SK-N-SH treated with all-trans-retinoic acid at 6 μM for 48 hours (cell line): Measurements from ENCODE around the gene DBNDD1.

Experiments
- ATAC-seq: fragments of 200-7000 bp; cut with Tn5 transposase; 3 replicates; pipeline ENCODE4 v1.9.1; 2020; ENCODE audit warnings: mild to moderate bottlenecking, moderate library complexity
- ARNTL ChIP-seq: fragments of 450-650 bp; formaldehyde crosslinking; IDR thresholded peaks from 2 replicates; pipeline ENCODE4 v1.5.0; 2020; ENCODE audit warnings: low read depth, mild to moderate bottlenecking, moderate library complexity, borderline replicate concordance
- CREB5 ChIP-seq: fragments of 250-450 bp; sonication (Bioruptor Pico); IDR thresholded peaks from 2 replicates; pipeline ENCODE4 v1.5.1; 2020; ENCODE audit warnings: low read depth, mild to moderate bottlenecking, moderate library complexity
- CSDC2 ChIP-seq: fragments of 250-450 bp; sonication (Bioruptor Pico); IDR thresholded peaks from 2 replicates; pipeline ENCODE4 v1.5.0; 2020; ENCODE audit warnings: mild to moderate bottlenecking, moderate library complexity
- ESRRG ChIP-seq: fragments of 250-450 bp; sonication (Bioruptor Pico); IDR thresholded peaks from 2 replicates; pipeline ENCODE4 v1.6.1; 2021; ENCODE audit warnings: mild to moderate bottlenecking
- GLIS3 ChIP-seq: fragments of 250-450 bp; sonication (Bioruptor Pico); IDR thresholded peaks from 2 replicates; pipeline ENCODE4 v1.5.0; 2020; ENCODE audit warnings: mild to moderate bottlenecking, moderate library complexity
- ISL1 ChIP-seq: fragments of 250-450 bp; sonication (Bioruptor Pico); IDR thresholded peaks from 2 replicates; pipeline ENCODE4 v2.1.2; 2022; ENCODE audit warnings: mild to moderate bottlenecking, moderate library complexity
- OSR1 ChIP-seq: fragments of 250-450 bp; sonication (Bioruptor Pico); IDR thresholded peaks from 2 replicates; pipeline ENCODE4 v1.8.0; 2022; ENCODE audit warnings: moderate library complexity, mild to moderate bottlenecking, inconsistent platforms
- PATZ1 ChIP-seq: fragments of 250-450 bp; sonication (Bioruptor Pico); IDR thresholded peaks from 2 replicates; pipeline ENCODE4 v1.8.0; 2020; ENCODE audit warnings: mild to moderate bottlenecking, moderate library complexity, borderline replicate concordance
- RARB ChIP-seq: fragments of 250-450 bp; sonication (Bioruptor Pico); IDR thresholded peaks from 2 replicates; pipeline ENCODE4 v1.8.0; 2021; ENCODE audit warnings: mild to moderate bottlenecking, moderate library complexity
- TCF4 ChIP-seq: fragments of 250-450 bp; sonication (Bioruptor Pico); IDR thresholded peaks from 2 replicates; pipeline ENCODE4 v1.8.0; 2021; ENCODE audit warnings: mild to moderate bottlenecking, moderate library complexity, borderline replicate concordance
- TOX ChIP-seq: fragments of 250-450 bp; sonication (Bioruptor Pico); IDR thresholded peaks from 2 replicates; pipeline ENCODE4 v1.8.0; 2021; ENCODE audit warnings: mild to moderate bottlenecking, moderate library complexity, borderline replicate concordance
- TSHZ2 ChIP-seq: fragments of 250-450 bp; sonication (Bioruptor Pico); IDR thresholded peaks from 2 replicates; pipeline ENCODE4 v1.5.0; 2020; ENCODE audit warnings: mild to moderate bottlenecking, moderate library complexity
- ZFP30 ChIP-seq: fragments of 450-650 bp; formaldehyde crosslinking; IDR thresholded peaks from 2 replicates; pipeline ENCODE4 v1.5.0; 2022; ENCODE audit warnings: mild to moderate bottlenecking, moderate library complexity
- ZNF565 ChIP-seq: fragments of 450-650 bp; formaldehyde crosslinking; conservative IDR thresholded peaks from 2 replicates; pipeline ENCODE4 v1.5.0; 2020; ENCODE audit warnings: low read depth, mild to moderate bottlenecking, moderate library complexity
- ZNF70 ChIP-seq: fragments of 450-650 bp; formaldehyde crosslinking; IDR thresholded peaks from 2 replicates; pipeline ENCODE4 v1.5.0; 2020; ENCODE audit warnings: mild to moderate bottlenecking, moderate library complexity
- ZNF8 ChIP-seq: fragments of 450-650 bp; formaldehyde crosslinking; IDR thresholded peaks from 2 replicates; pipeline ENCODE4 v1.5.0; 2020; ENCODE audit warnings: mild to moderate bottlenecking, moderate library complexity
- TF ChIP-seq, protein P1 (sequence below): fragments of 250-450 bp; sonication (Bioruptor Pico); IDR thresholded peaks from 2 replicates; pipeline ENCODE4 v1.5.1; 2021; ENCODE audit warnings: mild to moderate bottlenecking, moderate library complexity
- TF ChIP-seq, protein P2 (sequence below): fragments of 250-450 bp; sonication (Bioruptor Pico); IDR thresholded peaks from 2 replicates; pipeline ENCODE4 v1.8.0; 2021; ENCODE audit warnings: low read depth, mild to moderate bottlenecking, moderate library complexity, borderline replicate concordance

Gene DBNDD1

DNA sequence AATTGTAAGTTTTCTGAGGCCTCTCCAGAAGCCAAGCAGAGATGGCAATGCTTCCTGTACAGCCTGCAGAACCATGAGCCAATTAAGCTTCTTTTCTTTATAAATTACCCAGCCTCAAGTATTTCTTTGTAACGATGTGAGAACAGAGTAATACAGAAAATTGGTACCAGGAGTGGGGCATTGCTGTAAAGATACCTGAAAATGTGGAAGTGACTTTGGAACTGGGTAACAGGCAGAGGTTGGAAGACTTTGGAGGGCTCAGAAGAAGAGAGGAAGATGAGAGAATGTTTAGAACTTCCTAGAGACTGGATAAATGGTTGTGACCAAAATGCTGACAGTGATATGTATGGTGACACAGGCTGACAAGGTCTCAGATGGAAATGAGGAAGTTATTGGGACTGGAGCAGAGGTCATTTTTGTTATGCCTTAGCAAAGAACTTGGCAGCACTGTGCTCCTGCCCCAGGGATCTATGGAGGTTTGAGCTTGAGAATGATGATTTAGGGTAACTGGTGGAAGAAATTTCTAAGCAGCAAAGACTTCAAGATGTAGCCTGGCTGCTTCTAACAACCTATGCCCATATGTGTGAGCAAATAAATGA, 34.7 kb upstream of the DBNDD1 start:
- ATAC-seq: no peak
- TF ChIP-seq, protein P1, sequence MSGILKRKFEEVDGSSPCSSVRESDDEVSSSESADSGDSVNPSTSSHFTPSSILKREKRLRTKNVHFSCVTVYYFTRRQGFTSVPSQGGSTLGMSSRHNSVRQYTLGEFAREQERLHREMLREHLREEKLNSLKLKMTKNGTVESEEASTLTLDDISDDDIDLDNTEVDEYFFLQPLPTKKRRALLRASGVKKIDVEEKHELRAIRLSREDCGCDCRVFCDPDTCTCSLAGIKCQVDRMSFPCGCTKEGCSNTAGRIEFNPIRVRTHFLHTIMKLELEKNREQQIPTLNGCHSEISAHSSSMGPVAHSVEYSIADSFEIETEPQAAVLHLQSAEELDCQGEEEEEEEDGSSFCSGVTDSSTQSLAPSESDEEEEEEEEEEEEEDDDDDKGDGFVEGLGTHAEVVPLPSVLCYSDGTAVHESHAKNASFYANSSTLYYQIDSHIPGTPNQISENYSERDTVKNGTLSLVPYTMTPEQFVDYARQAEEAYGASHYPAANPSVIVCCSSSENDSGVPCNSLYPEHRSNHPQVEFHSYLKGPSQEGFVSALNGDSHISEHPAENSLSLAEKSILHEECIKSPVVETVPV: no peak
- TF ChIP-seq ZNF8 (CRISPR knock-in tag) (no peak), ARNTL (CRISPR knock-in tag) (no peak), ESRRG (CRISPR knock-in tag) (no peak), OSR1 (CRISPR knock-in tag) (no peak)

- no peak for ATAC-seq
- no peak for TF ChIP-seq OSR1 (CRISPR knock-in tag)
- no peak for TF ChIP-seq PATZ1 (CRISPR knock-in tag)
- no peak for TF ChIP-seq ZFP30 (CRISPR knock-in tag)
- TF ChIP-seq, all 23 proteins: peak for 0
Measured at GRCh38 chr16:90050969-90051368, 31.7 kb upstream of the DBNDD1 start.

DNA sequence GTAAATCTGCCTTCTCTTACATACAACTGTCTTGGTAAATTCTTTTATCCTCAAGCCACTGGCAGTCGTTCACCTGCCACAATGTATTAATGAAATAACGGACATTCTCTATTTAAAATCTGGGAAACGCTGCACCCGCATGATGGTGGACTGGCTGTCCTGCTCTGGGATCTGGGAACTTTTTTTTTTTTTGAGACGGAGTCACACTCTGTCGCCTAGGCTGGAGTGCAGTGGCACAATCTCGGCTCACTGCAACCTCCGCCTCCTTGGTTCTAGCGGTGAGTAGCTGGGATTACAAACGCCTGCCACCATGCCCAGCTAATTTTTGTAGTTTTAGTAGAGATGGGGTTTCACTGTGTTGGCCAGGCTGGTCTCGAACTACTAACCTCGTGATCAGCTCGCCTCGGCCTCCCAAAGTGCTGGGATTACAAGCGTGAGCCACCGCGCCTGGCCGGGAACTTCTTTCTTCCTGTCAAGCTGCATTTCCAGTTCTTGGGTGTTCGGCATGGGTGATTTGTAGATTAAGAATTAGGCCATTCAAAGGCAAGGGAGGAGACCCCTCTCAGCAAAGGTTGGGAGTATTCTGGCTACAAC, 29.6 kb upstream of the DBNDD1 start:
- TF ChIP-seq OSR1 (CRISPR knock-in tag) (no peak), ZNF565 (CRISPR knock-in tag) (no peak), CSDC2 (CRISPR knock-in tag) (no peak), TCF4 (CRISPR knock-in tag) (no peak), ARNTL (CRISPR knock-in tag) (no peak), TSHZ2 (CRISPR knock-in tag) (no peak), ZNF8 (CRISPR knock-in tag) (no peak), GLIS3 (no peak)
- TF ChIP-seq, protein P2, sequence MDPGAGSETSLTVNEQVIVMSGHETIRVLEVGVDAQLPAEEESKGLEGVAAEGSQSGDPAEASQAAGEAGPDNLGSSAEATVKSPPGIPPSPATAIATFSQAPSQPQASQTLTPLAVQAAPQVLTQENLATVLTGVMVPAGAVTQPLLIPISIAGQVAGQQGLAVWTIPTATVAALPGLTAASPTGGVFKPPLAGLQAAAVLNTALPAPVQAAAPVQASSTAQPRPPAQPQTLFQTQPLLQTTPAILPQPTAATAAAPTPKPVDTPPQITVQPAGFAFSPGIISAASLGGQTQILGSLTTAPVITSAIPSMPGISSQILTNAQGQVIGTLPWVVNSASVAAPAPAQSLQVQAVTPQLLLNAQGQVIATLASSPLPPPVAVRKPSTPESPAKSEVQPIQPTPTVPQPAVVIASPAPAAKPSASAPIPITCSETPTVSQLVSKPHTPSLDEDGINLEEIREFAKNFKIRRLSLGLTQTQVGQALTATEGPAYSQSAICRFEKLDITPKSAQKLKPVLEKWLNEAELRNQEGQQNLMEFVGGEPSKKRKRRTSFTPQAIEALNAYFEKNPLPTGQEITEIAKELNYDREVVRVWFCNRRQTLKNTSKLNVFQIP (CRISPR knock-in tag): no peak
- ATAC-seq: no peak

GRCh38 chr16:90048347-90048722, 29.1 kb upstream of the DBNDD1 start:
- TF ChIP-seq ZNF70 (CRISPR knock-in tag) (no peak), GLIS3 (no peak), CREB5 (CRISPR knock-in tag) (no peak), TCF4 (CRISPR knock-in tag) (no peak), PATZ1 (CRISPR knock-in tag) (no peak), RARB (CRISPR knock-in tag) (no peak), ISL1 (no peak), ZNF8 (CRISPR knock-in tag) (no peak), TOX (CRISPR knock-in tag) (no peak)
- TF ChIP-seq, protein P1: no peak
- TF ChIP-seq, all 23 proteins: peak for 0
- ATAC-seq: no peak
